A673 (cell line): Measurements from ENCODE around the gene FAM89B. TPM values are rescaled to one million over a fixed set of nuclear protein-coding genes. Genes with fewer than 3 reads are reported as not detected.

ENCODE experiments used
- BruUV-seq: library from RNA; stranded (reverse); fragments of 400-500 nt; replicated peaks from 2 replicates; lab custom pipeline; 2021; lab: Mats Ljungman, UMichigan
- CTCF ChIA-PET: fragments of 300-600 bp; sonication (Branson Sonifier 250); formaldehyde crosslinking; loops from one replicate; lab custom pipeline; 2022; ENCODE audit warnings: antibody characterized with exemption; lab: Charles Lee
- POLR2A ChIA-PET: fragments of 300-600 bp; sonication (Branson Sonifier 250); formaldehyde crosslinking; loops from one replicate; lab custom pipeline; 2022; ENCODE audit warnings: antibody characterized with exemption; ENCODE audit not compliant: low non-redundant PET; lab: Charles Lee
- DNase-seq: peaks from one replicate; pipeline ENCODE4 v3.0.0-alpha.2; 2015; ENCODE audit warnings: low spot score
- H3K27ac ChIP-seq: fragments of 200-600 bp; sonication (generic); 2 replicates; pipeline ENCODE4 v1.5.1; 2016; ENCODE audit warnings: mixed run types, low read depth, mild to moderate bottlenecking, mixed read lengths, antibody characterized with exemption, low read length; ENCODE audit not compliant: poor library complexity, severe bottlenecking
- H3K27me3 ChIP-seq: fragments of 200-600 bp; sonication (generic); replicated peaks from 2 replicates; pipeline ENCODE4 v1.6.1; 2017; ENCODE audit warnings: mixed run types, low read depth, mild to moderate bottlenecking, mixed read lengths, antibody characterized with exemption, low read length; ENCODE audit not compliant: insufficient read depth, poor library complexity
- H3K36me3 ChIP-seq: fragments of 200-600 bp; sonication (generic); 2 replicates; pipeline ENCODE4 v1.6.1; 2016; ENCODE audit warnings: mixed run types, mild to moderate bottlenecking, mixed read lengths, antibody characterized with exemption, low read length; ENCODE audit not compliant: insufficient read depth, poor library complexity, severe bottlenecking
- H3K4me1 ChIP-seq: fragments of 200-600 bp; sonication (generic); 2 replicates; pipeline ENCODE4 v1.6.1; 2017; ENCODE audit warnings: mixed run types, mild to moderate bottlenecking, mixed read lengths, antibody characterized with exemption, low read length; ENCODE audit not compliant: insufficient read depth, poor library complexity, severe bottlenecking
- H3K4me3 ChIP-seq: fragments of 200-600 bp; sonication (generic); 2 replicates; pipeline ENCODE4 v1.5.1; 2016; ENCODE audit warnings: low read depth, mixed run types, mild to moderate bottlenecking, mixed read lengths, low read length; ENCODE audit not compliant: poor library complexity, severe bottlenecking
- H3K9me3 ChIP-seq: fragments of 200-600 bp; sonication (generic); 2 replicates; pipeline ENCODE4 v1.6.1; 2016; ENCODE audit warnings: mixed run types, low read depth, mild to moderate bottlenecking, mixed read lengths, antibody characterized with exemption, low read length; ENCODE audit not compliant: poor library complexity, severe bottlenecking
- EZH2 ChIP-seq: fragments of 200-600 bp; sonication (generic); IDR thresholded peaks from 2 replicates; pipeline ENCODE4 v1.6.1; 2017; ENCODE audit warnings: borderline replicate concordance, low read depth, mild to moderate bottlenecking, mixed read lengths, antibody characterized with exemption, low read length; ENCODE audit not compliant: poor library complexity, severe bottlenecking
- intact Hi-C: fragments of 100-400 bp; cut with micrococcal nuclease; formaldehyde crosslinking; loops from one replicate; pipeline ENCODE4 v1.10.0; 2022; ENCODE audit not compliant: unreplicated experiment
- total RNA-seq: library from RNA; stranded (reverse); gene quantifications from 2 replicates; pipeline ENCODE4 v1.2.3, GENCODE V29; 2021
- TF ChIP-seq, protein P1 (sequence below): fragments of 300-800, 200-600 bp; sonication (generic); conservative IDR thresholded peaks from 2 replicates; pipeline ENCODE4 v1.5.1; 2017; ENCODE audit warnings: low read depth, mild to moderate bottlenecking, antibody characterized with exemption, low read length, moderate library complexity, mixed read lengths

Gene FAM89B
- total RNA-seq, 1 experiment from 2014 or later: 88.3 TPM

DNA sequence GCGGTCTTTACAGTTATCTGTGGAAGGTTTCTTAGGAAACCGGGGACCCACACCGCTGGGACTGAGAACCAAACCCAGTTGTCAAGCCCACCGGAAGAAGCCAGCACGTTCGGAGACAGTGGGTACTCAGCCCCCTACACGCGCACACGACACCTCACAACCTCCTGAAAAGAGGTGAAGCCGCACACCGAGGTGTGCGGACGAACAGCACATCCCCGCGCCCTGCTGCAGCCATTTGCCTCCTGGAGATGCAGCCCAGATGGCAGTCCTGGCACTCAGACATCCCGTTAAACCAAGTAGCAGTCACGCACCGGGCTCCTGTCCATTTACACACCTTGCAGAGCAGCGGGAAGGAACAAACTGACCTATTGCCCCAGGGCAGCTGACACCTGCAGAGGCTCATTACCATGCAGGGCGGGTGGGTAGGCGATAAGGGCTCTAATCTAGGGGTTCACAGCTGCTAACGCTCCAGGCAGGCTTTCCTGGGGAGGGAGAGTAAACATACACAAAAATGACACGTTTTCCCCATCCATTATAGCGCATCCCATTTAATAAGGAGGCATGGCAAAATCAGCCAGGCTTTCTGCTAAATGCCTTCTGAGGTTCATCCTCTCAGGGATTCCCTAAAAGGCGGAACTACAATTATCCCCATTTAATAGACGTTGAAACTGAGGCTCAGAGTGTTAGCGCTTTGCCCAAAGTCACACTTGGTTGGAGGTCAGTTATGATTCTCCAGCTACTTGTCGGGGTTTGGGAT is 2.7 kb downstream of the FAM89B start:
- H3K27me3 ChIP-seq: no peaks in the 10 kb centered on the region
- TF ChIP-seq, protein P1, sequence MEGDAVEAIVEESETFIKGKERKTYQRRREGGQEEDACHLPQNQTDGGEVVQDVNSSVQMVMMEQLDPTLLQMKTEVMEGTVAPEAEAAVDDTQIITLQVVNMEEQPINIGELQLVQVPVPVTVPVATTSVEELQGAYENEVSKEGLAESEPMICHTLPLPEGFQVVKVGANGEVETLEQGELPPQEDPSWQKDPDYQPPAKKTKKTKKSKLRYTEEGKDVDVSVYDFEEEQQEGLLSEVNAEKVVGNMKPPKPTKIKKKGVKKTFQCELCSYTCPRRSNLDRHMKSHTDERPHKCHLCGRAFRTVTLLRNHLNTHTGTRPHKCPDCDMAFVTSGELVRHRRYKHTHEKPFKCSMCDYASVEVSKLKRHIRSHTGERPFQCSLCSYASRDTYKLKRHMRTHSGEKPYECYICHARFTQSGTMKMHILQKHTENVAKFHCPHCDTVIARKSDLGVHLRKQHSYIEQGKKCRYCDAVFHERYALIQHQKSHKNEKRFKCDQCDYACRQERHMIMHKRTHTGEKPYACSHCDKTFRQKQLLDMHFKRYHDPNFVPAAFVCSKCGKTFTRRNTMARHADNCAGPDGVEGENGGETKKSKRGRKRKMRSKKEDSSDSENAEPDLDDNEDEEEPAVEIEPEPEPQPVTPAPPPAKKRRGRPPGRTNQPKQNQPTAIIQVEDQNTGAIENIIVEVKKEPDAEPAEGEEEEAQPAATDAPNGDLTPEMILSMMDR: no peak
- no peak for TF ChIP-seq EZH2
- H3K4me1 ChIP-seq: peaks cover 45% of the 10 kb centered on the region
- ChIA-PET CTCF (no interaction called here), POLR2A (no interaction called here)
- peak overlapping the region; percentile 75 for H3K27ac ChIP-seq
- intact Hi-C loops: loop anchor here (5.0 kb wide), 2 partner anchors 32 to 193 kb away; partner anchors contain the start of gene SLC25A45
- no peaks in the 10 kb centered on the region for H3K9me3 ChIP-seq
- no TSS peak for BruUV-seq
- H3K36me3 ChIP-seq: peaks cover 3% of the 10 kb centered on the region
- H3K4me3 ChIP-seq: peak overlapping the region; percentile 87
- peak; percentile 55 for DNase-seq

DNA sequence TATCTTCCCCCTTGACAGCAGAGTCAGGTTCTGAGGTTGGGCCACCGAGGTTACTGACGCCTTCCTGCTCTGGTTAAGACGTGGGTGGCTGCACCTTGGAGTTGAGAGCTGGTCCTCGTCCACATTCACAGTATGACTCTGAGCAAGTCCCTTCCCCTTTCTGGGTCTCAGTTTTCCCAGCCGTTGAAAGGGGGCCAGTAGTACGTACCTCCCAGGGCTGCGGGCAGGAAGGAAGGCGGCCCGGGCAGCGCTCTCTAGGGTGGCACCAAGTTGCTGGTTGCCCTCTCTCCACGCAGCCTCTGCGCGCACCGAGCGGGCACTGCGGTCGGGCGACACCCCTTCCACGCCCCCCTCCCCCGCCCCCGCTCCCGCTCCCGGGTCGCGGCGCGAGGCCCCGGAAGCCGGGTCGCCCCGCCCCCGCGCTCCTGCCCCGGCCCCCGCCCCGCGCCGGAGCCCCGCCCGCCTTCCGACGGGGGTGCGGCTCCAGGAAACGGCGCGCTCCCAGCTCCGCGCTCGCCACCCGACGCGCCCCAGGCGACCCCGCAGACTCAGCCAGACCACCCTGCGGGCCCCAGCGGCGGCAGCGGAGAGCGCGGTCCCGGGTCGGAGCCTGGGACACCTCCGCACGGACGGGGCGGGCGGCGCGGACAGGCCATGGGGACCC is 3.4 kb downstream of the FAM89B start, which contains the start of gene EHBP1L1:
TSS of gene EHBP1L1 (plus strand) at position 486 of the 664 bp plus-strand sequence. CDS start 250 bp downstream, outside the sequence.
- no peaks in the 10 kb centered on the region for H3K27me3 ChIP-seq
- H3K4me1 ChIP-seq: peaks cover 45% of the 10 kb centered on the region
- BruUV-seq: no TSS peak
- H3K4me3 ChIP-seq: peak within 1 kb of the TSS; percentile 87
- ChIA-PET CTCF (no interaction called here), POLR2A (interaction anchor here (0.7 kb wide), 1 partner anchor 77 kb away, joined by 15 read pairs; no protein-coding TSS in a partner anchor)
- no peaks in the 10 kb centered on the region for H3K9me3 ChIP-seq
- H3K27ac ChIP-seq: peak within 1 kb of the TSS; percentile 75
- DNase-seq: peak; percentile 78
- peaks cover 3% of the 10 kb centered on the region for H3K36me3 ChIP-seq
- intact Hi-C loops: no loop called here
- no peak for TF ChIP-seq EZH2
- TF ChIP-seq, protein P1: no peak

DNA sequence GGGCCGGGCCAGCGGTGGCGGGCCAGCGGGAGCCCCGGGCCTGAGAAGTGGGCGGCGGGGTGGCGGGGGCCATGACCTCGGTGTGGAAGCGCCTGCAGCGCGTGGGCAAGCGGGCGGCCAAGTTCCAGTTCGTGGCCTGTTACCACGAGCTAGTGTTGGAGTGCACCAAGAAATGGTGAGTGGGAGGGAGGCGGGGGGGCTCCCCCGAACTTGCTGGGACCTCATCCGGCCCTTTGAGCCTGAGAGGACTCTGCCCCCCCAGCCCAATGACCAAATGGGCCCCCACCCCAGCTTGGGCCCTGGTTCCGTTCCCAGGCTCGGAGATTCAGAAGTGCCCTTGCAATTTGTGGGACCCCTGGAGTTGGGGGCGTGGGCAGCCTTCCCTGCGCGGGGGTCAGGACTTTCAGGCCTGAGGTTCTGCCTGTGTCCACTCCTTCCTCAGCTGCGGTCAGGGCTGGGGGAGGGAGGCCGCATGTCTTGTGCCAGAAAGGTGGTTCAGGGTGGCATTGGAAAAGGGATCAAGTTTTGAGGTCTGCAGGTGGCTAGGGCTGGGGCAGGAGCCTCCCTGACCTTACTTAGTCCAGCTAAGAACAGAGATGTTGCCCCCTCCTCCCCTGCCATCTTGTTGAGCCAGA is 4.0 kb downstream of the FAM89B start:
- H3K36me3 ChIP-seq: peaks cover 7% of the 10 kb centered on the region
- no TSS peak for BruUV-seq
- no peaks in the 10 kb centered on the region for H3K9me3 ChIP-seq
- no peak for DNase-seq
- intact Hi-C loops: no loop called here
- H3K27me3 ChIP-seq: no peaks in the 10 kb centered on the region
- peaks cover 39% of the 10 kb centered on the region for H3K4me1 ChIP-seq
- peak overlapping the region; percentile 87 for H3K4me3 ChIP-seq
- peak overlapping the region; percentile 74 for H3K27ac ChIP-seq
- TF ChIP-seq EZH2: no peak
- TF ChIP-seq, protein P1: no peak
- POLR2A ChIA-PET: interaction anchor here (0.7 kb wide), 2 partner anchors 76 to 99 kb away, joined by 3 to 15 read pairs; no protein-coding TSS in a partner anchor
- CTCF ChIA-PET: interaction anchor here (0.9 kb wide), 1 partner anchor 17 kb away, joined by 3 read pairs; no protein-coding TSS in a partner anchor
